ENCODE data around the gene CHIC2. TPM values are rescaled to one million over a fixed set of nuclear protein-coding genes. Genes with fewer than 3 reads are reported as not detected.

CHIC2 gene
- total and polyA plus RNA-seq, 2 of the 4 experiments (the other 2 are of a cell fraction), result 20.4 to 26.3 TPM

DNA sequence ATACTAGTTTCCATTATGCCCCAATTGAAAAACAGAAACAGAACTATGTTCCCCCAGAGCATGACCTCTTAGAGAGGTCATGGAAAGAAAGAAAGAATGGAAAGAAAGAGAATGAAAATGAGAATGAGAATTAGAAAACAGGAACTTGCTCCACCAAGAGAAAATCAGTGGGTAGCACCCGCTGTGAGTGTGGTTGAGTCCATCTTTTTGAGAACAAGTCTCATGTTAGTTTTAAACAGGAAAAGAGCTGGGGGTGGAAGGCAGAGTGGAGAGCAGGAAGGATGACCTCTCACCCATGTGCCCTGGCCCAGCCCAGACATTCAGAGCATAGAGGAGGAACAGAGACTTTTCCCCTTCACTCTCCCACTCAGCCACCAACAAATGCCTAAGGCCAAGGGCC is 40.5 kb upstream of the CHIC2 start:
- intact Hi-C loops (cut with micrococcal nuclease), result no loop called here
- H4K5ac ChIP-seq (ENCODE audit: low read depth, low read length), result no peak overlapping the region
- no TSS peak for BruUV-seq (replicated peaks)

More for the DNA sequence above, 40.5 kb upstream of the CHIC2 start:
- H3K9me3 ChIP-seq (ENCODE audit: control insufficient read depth, insufficient read depth, low read length), result no peaks in the 10 kb centered on the region
- H3K4me3 ChIP-seq (ENCODE audit: insufficient read depth, low read depth, low read length), result no peak overlapping the region
- no peak overlapping the region for H4K8ac ChIP-seq (ENCODE audit: low read depth in 2 of 2, low read length in 2 of 2)
- no peaks in the 10 kb centered on the region for H4K20me1 ChIP-seq (ENCODE audit: insufficient read depth, low read length)
- no peak overlapping the region for H3K23ac ChIP-seq (ENCODE audit: low read depth, low read length)
- ATAC-seq (ENCODE audit: low read depth) (no peak), DNase-seq (no peak)
- H4K91ac ChIP-seq (ENCODE audit: insufficient read depth, low read depth, low read length), result no peak overlapping the region
- no peaks in the 10 kb centered on the region for H3K79me1 ChIP-seq (ENCODE audit: low read depth in 1 of 2, low read length in 2 of 2)
- 100% methylated on average over 1 of the region's 1 CpG; no CpG with 5 or more reads in 1 of the 2 experiments for WGBS, 2 experiments (ENCODE audit: extremely low coverage in 2 of 2, insufficient read length in 1 of 2)
- no peak overlapping the region for H2AK5ac ChIP-seq (ENCODE audit: low read depth, low read length)
- no peak overlapping the region for H2BK5ac ChIP-seq (ENCODE audit: low read depth, low read length, poor library complexity, severe bottlenecking)
- no peak overlapping the region for H2BK15ac ChIP-seq (ENCODE audit: low read depth, low read length)
- H3K18ac ChIP-seq (ENCODE audit: low read depth, low read length), result no peak overlapping the region
- ChIA-PET CTCF (no interaction called here), POLR2A (ENCODE audit: unreplicated experiment) (no interaction called here)
- no peak overlapping the region for H2AK9ac ChIP-seq (replicated peaks; ENCODE audit: low read depth, low read length, poor library complexity)
- H2BK20ac ChIP-seq (ENCODE audit: low read depth, low read length), result no peak overlapping the region
- H3K27me3 ChIP-seq (ENCODE audit: control insufficient read depth, insufficient read depth, low read length), result peaks cover 39% of the 10 kb centered on the region
- no peak overlapping the region for H3K27ac ChIP-seq (ENCODE audit: insufficient read depth, low read length)
- H2AFZ ChIP-seq (replicated peaks; ENCODE audit: low read length, poor library complexity), result no peak overlapping the region
- no peak overlapping the region for H2BK120ac ChIP-seq (ENCODE audit: low read depth, low read length)
- H3K9ac ChIP-seq (ENCODE audit: low read depth, low read length), result no peak overlapping the region
- dilution Hi-C loops (cut with HindIII; ENCODE audit: low sequenced_read_pairs, unreplicated experiment), result no loop called here
- H3K36me3 ChIP-seq (ENCODE audit: control insufficient read depth, insufficient read depth, low read length), result no peaks in the 10 kb centered on the region
- TF ChIP-seq POLR2A (IDR thresholded peaks at IDR 0.05; ENCODE audit: low read depth, low read length), result no peak
- no peak overlapping the region for H3K4ac ChIP-seq (ENCODE audit: low read depth, low read length)
- in situ Hi-C loops (cut with MboI; ENCODE audit: low sequenced_read_pairs), result no loop called here
- H3K4me1 ChIP-seq (ENCODE audit: control insufficient read depth, insufficient read depth, low read length), result no peaks in the 10 kb centered on the region
- H3K9me1 ChIP-seq (ENCODE audit: insufficient read depth, low read length), result peaks cover 6% of the 10 kb centered on the region
- H3K4me2 ChIP-seq (ENCODE audit: low read depth, low read length), result no peak overlapping the region
- no peak overlapping the region for H3K14ac ChIP-seq (replicated peaks; ENCODE audit: low read depth, low read length)
- H3K56ac ChIP-seq (ENCODE audit: extremely low read depth, insufficient read depth, low read length), result no peak overlapping the region
